Measurements from ENCODE around the gene SYTL2.

Gene SYTL2

DNA sequence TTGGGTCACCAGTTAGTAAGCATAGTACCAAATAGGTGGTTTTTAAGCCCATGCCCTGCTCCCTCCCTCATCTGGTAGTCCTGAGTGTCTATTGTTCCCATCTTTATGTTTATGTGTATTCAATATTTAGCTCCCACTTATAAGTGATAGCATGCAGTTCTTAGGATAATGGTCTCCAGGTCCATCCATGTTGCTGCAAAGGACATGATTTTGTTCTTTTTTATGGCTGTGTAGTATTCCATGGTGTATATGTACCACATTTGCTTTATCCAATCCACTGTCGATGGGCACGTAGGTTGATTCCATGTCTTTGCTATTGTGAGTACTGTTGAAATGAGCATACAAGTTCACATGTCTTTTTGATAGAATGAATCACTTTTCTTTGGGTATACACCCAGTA, 18.2 kb upstream of the SYTL2 start:
- DNase-seq: no peak

DNA sequence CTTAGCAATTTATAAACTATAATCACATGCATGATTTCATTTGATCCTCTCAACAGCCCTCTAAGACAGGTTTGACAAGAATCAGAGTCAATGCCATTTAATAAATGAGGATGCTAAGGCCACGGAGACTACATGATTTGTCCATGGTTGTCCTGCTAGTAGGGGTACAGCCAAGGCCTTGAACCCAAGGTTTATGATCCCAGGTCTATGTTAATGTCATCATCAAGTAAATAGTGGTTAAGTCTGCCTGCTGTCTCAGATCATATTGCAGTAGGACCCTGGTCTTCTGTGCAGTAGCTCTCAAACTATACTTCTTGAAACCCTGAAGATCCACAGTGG, 17.7 kb upstream of the SYTL2 start:
- DNase-seq: no peak

DNA sequence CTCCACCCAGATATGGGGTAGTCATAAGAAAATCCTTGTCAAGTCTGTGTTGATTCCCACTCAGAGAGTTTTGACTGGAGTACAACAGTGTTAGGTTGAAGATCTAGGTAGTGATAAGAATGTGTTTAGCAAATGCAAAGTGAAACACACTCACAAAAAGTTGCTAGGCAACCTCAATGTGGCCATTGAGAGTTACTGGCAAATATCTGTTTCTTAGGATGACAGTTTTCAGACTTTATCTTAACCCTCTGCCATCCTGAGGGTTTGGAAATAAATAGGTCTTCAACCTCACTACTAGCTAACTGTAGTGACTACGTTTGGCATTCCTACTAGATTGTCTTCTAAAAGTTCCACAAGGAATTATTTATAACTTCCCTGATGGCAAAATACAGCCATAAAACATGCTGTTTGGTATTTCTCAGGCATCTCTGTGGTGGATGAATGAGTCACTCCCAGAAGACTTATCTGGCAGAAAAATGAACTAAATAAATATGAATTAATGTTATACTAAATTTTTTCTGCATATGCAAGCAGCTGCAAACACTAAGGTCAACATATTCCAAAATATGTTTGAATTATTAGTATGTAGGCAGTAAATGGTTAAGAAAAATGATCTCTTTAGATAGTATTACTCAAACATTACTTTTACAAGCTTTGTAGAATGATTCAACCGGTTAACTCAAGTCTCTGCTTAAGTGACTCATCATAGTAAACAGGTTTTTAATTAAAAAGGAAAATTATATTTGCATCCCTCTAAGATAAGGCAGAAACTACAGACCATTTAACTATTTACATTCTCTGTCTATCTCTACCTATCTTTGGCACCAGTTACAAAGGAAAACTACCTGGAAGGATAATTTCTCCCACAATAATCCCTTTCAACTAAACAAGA, 17.1 kb upstream of the SYTL2 start:
- DNase-seq: no peak

DNA sequence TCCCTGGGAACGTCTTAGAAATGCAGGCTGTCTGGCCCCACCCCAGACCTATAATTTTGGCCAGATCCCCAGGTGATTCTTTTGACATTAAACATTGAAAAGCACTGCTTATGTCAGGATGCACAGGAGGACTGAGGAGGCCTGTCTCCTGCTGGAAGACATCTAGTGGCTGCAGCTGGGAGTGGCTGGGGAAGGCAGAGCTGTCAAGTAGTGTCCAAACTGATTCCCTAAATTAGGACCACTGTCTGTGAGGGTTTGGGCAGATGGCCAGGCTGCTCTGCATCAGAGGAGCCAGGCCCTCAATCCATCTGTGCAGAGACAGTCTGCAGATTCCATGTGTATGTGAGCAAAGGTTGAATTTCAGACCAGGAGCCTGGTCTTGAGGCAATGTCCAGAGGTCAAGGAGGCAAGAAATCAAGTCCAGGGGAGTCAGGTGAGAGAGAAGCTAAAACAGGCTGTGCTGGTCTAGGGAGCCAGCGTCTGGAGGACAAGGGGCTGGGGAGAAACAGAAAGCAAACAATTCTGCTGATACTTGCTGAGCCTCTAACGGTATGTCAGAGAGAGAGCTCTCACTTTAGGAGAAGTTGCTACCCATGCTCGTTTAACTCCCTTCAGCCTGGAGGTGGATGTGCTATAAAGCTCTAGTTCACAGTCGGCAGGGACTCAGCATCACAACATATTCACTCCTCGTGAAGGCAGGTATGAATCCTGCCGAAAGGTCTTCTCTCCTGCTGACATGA, 15.3 kb upstream of the SYTL2 start:
- peak; percentile 20 for DNase-seq

DNA sequence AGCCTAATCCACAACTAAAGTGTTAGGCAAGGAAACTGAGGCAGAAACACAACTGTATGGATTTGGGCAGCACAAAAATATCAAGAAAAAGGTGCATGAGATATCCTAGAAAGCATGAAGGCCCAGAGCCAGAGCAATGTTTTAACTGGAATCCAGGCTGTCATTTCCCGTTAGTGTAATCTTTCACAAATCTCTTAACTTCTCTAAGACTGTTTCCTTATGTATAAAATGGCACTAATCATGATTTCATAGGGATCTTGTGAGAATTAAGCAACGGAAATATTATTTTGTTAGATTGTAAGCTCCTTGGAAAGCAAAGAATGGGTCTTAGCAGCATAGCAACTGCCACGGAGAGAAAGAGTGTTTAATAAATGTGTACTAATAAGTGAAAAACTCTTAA, 14.7 kb upstream of the SYTL2 start:
- DNase-seq: no peak

DNA sequence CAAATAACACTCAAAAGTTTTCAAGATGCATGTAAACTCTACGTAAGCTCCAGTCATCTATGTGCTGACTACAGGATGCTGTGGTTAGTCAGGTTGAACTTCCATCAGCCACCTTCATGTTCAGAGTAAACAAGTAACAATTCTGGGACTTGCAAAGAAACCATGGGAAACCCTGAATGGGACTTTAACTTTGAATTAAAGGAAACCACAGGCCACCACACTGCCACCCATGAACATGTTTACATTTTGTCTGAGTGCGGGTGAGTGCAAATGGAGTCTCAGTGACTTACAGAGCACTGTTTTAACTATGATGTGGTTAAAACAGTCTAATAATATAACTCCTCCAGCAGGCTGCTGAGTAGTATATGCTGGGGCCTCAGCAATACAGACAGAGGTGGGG, 12.9 kb upstream of the SYTL2 start:
- no peak for DNase-seq

DNA sequence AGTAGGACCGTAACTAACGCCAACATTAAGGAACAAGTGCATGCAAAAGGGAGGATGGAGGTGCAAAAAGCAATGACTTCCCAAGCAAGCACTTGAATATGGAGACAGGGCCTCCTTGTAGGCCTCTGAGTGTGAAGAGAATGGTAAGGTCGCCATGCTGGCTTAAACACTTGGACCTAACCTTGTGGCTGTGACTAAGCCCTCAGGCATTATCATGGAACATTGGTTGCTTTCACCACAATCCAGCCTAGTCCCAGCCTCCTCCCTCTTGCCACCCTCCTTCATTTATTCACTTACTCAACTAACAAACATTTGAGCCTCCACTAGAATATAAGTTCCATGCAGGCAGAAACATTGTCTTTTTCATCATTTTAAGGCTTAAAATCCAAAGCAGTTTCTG, 11.9 kb upstream of the SYTL2 start:
- DNase-seq: no peak

DNA sequence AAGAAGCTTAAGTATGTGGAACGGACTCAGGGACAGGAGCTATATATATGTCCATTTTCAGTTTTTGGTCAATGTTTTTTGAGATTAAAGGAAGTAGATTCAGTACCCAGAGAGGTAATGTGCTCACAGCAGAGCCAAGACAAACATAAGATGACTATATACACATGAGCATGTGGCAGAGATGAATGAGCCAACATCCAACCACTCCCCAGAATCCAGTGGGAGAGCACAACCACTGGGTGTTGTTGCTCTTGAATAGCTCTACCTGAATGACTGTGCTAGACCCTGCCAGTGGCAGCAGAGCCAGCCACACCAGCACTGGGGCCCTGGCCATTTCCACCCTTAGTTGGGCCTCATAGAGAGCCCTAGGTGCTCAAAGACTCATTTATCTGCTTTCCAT, 10.7 kb upstream of the SYTL2 start:
- DNase-seq: no peak

DNA sequence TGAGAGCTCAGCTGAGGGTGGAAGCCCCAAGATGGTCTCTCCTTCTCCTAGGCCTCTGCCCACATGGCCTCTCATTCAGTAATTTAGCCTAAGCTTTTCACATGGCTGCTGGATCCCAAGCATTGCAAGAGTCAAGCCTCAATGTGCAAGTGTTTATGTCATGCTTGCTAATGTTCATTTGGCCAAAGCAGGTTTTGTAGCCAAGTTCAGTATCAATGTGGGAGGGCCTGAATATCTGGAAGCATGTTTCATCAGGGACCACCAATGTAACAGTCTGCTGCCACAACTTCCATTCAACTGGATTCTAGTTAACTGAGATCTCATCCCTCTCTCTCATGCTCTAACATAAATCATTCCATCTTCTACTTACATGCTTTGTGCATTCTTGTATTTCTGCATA, 8.5 kb upstream of the SYTL2 start:
- no peak for DNase-seq

DNA sequence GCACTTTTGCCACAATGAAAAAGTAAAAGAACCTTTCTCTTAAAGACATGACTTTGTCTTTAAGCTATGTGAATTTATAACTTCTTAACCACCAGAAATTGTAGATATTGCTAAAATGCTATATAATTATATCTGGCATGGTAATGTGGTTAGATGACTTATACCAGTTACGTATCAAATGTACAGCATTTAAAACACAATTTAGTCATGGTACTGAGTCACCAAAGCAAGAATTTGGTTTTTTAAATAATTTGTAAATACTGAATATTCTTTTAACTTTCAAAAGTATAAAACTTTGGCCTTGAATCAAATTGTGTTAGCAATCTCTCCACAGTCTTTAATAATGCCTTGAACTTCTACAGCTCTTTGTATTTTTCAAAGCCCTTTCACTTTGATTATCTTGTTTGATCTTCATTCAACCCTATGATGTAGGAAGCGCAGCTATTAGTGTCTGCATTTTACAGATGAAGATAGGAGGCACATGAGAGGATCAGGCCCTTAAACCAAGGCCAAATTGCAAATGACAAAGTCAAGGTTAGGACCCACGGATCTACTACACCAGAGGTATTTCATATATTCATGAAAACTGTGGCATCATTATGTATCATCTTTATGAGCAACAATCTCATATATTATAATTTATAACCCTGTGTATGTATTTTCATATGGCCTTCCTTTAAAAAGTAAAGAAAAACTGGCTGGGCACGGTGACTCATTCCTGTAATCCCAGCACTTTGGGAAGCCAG, 4.4 kb upstream of the SYTL2 start:
- DNase-seq: no peak

DNA sequence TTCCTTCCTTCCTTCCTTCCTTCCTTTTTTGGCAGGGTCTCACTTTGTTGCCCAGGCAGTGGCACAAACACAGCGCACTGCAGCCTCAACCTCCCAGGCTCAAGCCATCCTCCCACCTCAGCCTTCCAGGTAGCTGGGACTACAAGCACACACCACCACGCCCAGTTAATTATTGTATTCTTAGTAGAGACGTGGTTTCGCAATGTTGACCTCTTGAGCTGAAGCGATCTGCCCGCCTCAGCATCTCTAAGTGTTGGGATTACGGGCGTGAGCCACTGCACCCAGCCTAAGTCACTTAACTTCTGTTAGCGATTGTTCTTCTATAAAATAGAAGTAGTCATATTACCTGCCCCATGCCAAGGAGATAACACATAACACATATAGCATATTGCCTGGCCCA, 2.8 kb upstream of the SYTL2 start:
- no peak for DNase-seq

DNA sequence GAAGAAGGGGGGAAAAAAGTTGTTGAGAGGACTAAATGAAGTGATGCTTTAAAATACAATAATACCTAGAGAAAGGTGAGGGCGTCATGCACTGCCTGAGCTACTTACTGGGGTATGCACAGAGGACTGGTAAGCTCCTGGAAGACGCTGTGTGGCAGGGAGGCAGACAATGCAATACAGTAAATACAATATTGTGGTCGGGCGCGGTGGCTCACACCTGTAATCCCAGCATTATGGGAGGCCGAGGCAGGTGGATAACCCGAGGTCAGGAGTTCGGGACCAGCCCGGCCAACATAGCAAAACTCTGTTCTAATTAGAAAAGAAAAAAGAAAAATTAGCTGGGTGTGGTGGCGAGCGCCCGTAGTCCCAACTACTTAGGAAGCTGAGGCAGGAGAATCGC, 683 bp upstream of the SYTL2 start:
- no peak for DNase-seq

DNA sequence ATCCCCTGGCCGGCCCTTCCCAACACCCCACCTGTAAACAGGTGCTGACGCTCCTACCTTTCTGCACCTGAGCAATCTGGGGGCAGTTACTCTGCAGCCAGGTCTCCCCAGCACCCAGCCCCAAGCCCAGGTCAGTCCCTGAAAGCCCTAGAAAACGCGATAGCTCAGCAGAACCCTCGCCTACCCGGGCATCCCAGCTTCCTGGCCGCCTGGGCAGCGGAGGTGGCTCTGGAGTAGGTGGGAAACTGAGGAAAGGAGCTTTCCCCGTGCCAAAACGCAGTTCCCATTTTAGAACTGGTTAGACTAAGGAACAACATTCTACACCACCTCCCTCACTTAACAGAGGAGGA, 445 bp downstream of the SYTL2 start:
- no peak for DNase-seq

DNA sequence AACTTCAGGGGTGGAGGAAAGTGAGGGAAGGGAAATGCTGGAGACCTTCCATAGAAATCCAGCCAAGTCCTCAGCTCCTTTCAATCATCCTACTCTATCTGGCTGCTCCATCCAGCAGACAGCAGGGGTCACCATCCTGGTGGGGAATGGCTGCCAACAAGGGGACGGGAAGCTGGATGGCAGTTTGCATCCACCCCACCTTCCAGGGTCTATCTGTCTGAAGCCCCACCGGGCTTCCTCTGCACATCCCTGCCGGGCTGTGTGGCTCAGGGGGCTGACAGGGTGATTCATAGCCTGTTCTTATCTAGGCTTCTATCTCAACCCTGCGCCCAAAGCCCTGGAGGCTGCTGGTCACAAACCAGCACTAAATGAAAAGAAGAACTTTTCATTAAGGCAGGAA, 1.1 kb downstream of the SYTL2 start:
- peak; percentile 63 for DNase-seq

DNA sequence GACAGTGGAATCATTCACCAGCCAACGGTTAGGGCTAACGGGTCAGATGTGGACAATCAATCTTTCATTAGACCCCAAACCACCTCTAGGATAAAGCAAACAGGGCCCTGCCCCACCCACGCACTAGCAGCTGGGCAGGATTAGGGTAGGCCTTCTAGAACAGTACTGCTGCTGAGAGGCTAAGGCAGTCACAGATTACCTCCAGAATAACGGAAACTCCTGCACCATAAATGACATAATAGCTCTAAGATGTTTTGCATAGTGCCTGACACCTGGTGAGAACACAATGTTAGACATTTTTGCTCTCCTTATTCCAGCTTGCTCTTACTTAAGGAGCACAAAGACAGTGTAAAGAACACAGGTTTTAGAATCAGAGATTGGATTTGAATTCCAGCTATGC, 1.8 kb downstream of the SYTL2 start:
- no peak for DNase-seq

DNA sequence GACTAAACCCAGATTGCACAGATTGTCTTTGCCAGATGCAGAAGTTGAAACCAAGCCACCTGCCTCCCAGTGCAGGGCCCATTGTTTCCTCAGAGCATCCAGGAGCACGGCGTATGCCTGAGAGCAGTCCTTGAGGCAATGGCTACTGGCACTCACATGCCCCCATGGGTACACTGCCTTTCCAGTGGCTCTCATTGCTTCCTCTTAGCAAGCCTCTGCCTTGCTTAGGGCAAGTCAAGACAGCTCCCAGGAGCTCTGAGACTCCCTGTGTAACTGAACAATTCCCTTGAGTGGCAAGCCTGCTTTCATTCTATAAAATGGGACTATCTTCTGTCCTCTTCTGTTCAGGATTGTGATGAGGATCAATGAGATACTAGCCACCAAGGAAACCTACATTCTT, 4.1 kb downstream of the SYTL2 start:
- DNase-seq: no peak

DNA sequence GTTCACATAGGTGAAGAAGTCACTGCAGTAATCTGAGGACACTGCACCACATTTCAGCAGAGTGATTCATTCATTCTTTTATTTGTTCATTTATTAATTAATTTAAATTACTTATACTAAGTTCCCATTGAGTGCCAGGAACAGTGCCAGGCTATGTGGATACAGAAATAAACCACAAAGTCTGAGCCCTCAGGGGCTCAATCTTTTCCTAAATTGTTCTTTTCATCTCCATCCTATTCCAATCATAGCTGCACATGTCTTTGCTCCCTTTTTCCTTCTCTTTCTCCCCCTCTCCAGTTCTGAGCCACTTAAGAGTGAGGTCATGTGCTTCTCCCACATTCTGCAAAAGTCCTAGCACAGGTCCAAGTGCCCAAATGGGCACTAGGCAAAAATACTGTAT, 4.9 kb downstream of the SYTL2 start:
- no peak for DNase-seq

DNA sequence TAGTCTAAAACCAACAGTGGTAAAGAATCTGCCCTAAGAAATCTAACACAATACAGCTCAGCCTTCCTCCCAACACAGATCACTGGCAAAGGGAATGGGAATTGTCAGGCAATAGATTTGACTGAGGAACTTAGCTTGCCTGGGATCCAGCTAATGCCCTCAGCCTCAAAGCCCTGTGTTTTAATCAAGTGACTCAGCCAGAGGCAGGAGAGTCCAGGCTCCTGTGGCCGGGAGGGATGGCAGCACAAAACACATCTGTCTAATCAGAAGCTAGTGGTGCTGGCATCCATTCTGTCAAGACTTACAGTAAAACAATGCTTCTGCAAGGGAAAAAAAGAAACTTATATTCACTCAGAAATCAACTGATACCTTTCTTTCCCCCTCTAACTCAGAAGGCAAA, 5.6 kb downstream of the SYTL2 start:
- no peak for DNase-seq

DNA sequence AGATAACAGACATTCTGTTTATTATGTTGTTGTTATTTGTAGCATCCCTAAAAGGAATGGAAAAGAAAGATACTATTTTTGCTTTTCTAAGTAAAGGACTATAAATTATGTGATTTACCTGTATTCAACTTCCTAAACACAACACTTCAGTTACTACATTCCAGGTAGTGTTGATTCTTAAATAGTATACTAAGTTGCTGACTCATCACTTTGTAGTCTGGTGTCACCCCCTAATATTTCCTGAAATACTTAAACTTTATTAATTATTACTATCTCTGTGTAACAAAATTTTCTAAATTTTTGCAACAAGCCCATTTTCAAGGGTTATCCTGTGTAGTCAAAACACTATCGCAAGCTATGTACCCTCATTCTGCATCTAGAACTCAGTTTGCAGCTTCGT, 7.0 kb downstream of the SYTL2 start:
- no peak for DNase-seq

DNA sequence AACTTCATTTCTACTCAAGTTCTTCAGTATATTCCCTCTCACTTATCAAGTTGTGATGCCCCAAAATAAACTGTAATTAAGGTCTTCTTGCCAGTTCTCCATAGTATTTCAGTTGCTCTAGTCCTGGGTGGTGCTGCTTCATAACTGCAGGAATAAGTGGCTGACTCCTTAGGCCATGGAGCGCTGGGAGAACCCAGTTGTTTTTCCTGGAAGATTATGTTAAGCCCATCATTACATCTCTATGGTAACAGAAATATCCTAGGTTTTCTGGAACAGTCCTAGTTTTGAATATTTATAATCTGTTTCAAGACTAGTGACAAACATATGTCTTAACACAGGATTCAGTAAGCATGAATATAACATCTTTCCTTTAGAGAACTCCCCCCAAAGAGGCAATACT, 7.6 kb downstream of the SYTL2 start:
- DNase-seq: no peak

DNA sequence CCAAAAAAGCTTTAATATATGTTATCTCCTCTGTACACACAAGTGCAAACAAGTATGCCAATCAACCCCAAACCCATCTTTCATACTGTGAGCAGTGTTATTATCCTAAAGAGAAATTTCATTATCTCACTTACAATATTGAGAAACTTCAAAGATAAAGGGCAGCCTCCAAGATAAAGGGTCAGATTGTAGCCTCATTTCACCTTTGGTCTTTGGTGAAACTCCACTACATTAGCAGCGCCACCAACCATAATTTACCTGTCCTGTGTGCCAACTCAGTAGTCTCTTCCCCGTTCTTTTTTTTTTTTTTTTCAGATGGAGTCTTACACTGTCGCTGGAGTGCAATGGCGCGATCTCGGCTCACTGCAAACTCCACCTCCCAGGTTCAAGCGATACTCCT, 9.4 kb downstream of the SYTL2 start:
- no peak for DNase-seq

DNA sequence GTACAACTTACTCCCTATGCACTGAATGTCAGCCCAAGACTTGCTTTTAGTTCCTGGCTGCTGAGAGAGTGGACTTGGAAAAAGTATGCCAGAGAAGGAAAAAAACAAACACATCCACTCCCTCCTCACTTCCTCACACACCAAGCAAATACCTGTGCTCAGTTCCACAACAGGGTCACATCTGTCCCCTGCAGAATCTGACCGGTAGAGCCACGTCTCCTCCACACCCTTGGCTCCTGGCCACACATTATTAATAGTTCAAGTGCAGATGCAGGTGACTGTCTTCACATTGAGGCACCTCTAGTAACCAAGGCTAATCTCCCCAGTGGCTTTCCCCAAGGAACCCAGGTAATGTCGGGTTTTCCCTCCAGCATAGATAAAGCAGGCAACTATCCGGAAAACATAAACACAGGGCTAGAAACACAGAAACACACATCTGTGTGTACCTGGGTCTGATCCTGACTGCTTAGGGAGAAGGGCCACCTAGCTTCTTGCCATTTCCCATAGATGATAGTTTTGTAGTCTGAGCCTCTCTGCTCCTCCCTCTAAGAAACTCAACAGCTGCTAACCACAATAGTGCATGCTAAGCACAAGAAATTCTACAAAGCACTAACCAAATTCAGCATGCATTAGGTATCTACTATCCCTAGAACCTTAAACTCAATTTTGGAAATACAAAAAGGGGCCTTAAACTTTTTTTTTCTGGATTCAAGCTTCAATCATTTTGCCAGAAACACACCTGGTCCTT, 10.2 kb downstream of the SYTL2 start:
- DNase-seq: no peak

DNA sequence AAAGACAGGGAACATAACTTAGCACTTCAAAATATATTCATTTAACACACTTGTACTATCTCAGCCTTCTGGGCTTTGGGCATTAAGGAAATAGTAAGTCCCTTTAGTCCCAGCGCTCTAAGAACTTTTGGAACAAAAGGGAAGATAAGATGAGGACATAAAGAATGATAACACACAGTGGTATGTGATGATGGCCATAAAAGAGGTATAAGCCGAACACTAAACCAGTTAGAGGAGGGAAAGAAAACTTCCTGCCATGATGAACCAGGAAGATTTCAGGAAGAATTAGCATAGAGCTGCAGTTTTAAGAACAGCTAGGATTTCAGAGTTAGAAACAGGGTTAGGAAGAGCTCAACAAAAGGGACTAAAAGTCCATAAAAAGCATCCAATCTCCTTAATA, 11.8 kb downstream of the SYTL2 start:
- DNase-seq: no peak

Measured in right kidney (tissue), 1 donor.